Measurements from ENCODE around the gene KIRREL1.

Gene KIRREL1

DNA sequence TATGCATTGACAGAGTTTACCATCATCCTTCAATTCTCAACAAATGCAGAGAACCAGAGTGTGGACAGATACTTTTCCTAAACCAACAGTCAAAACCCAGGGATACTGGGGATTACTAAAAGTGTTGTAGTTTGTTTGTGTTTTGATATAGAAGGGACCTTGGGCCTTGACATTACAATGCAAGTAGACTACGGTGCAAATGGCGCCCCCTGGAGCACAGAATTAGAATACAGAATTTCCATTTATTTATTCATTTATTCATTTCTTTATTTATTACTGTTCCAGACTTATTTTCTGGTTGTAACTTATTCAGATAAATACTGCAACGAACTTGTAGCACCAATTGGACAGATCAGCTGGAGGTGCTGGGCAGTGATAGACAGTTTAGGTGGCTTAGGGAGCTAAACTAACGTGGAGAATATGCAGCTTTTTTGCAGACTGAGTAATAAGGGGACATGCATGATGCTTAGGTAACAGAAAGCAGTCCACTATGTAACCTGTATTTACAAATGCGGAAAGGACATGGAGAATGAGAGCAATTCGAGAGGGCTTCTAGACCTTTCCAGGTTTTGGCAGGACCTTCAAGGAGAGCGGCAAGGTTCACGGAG, 42.6 kb downstream of the KIRREL1 start:
- DNase-seq (ENCODE audit: low spot score), result no peak

DNA sequence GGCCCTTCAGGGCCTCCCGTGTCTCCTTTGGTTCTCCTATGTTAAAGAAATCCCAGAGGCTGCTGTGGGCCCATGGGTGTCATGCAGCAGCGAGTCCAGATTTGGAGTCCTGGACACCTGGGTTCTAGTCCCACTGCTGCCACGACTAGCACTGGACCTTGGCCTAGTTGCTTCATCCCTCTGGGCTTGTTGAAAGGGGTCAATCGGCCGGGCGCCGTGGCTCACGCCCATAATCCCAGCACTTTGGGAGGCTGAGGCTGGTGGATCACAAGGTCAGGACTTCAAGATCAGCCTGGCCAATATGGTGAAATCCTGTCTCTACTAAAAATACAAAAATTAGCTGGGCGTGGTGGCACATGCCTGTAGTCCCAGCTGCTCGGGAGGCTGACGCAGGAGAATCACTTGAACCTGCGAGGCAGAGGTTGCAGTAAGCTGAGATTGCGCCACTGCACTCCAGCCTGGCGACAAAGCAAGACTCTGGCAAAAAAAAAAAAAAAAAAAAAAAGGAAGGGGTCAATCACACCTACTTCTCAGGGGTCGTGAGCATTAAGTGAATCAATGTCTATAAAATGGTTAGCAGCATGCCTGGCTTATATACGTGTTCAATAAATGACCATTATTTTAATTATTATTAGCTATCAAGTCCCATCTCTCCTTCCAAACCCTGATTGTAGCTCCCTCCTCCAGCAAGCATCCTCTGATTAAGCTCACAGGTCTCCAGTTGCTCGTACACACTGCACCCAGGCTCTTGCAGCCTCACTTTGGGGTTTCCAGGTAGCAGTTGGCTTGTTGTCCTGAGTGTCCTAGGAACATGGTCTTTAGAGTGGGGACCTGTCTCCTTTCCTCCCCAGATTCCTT, 43.8 kb downstream of the KIRREL1 start:
- no peak for DNase-seq (ENCODE audit: low spot score)

DNA sequence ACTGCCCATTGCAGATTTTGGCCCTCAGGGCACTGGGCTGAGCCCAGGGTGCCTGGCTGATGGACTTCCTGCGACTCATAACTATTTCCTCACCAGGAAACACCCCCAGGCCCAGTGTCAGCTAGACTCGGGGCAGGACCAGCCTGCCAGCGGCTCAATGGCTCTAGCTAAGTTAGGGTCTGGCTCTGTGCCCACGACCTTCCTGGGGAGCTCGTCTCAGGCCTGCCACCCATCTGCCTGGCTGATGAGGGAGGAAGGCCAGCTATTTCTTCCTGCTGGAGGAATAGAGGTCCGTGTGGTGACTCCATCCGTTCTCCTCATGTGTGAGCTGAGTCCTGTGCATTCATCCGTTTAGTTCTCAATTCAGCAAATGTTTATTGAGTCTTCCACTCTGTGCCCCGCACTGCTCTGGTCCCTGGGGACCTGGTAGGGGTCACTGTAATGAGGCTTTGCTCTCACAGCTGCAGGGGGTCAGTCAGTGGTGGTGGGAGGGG, 44.5 kb downstream of the KIRREL1 start:
- DNase-seq (ENCODE audit: low spot score), result no peak

DNA sequence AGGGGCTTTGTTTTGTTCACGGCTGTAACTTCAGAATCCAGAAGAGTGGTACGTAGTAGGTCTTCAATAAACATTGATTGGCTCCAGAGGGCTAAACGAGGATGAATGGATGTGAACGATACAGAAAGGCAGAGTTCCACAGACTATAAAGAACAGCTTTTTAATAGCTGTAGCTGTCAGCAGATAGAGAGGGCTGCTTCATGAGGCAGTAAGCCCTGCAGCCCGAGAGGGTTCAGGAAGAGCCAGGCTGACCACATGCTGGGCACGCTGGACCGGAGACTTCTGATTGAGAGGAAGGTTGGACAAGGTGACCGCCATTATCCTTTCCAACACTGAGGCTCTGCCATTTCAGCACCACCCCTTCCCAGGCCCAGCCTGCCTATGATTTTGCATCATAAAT, 45.3 kb downstream of the KIRREL1 start:
- no peak for DNase-seq (ENCODE audit: low spot score)

DNA sequence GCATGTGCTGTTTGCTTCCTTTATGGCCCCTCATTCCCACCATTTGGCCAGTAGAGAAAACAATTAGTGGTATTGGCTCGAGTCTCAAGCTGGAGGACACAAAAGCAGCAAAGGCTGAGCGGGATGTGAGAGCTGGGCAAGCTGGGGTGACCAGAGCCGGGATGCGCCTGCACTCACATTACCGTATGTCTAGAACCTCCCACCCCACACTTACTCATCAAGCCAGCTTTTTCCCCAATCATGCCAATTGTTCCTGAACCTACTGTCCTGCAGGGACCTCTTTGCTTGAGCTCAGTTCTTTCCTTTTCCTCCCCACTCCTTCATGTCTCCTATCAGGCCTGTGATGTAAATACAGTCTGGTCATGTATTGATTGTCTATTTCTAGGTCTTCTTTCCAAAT, 45.9 kb downstream of the KIRREL1 start:
- no peak for DNase-seq (ENCODE audit: low spot score)

DNA sequence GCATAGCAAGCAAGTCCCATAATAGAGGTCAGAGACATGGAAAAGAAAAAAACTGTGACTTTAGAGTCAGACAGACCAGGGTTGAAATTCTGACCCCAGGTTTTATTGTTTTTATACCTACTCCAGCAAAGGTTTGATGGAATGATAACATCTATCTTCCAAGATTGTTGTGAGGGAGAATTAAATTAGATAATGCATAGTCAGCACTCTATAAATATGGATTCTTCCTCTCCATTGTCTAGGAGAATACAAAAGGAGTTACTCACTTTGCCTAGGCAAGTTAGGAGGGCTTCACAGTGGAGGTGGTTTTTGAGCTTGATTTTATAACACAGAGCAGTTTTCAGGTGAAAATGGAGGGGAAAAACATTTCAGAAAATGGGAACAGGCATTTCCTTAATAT, 46.9 kb downstream of the KIRREL1 start:
- DNase-seq (ENCODE audit: low spot score), result no peak

DNA sequence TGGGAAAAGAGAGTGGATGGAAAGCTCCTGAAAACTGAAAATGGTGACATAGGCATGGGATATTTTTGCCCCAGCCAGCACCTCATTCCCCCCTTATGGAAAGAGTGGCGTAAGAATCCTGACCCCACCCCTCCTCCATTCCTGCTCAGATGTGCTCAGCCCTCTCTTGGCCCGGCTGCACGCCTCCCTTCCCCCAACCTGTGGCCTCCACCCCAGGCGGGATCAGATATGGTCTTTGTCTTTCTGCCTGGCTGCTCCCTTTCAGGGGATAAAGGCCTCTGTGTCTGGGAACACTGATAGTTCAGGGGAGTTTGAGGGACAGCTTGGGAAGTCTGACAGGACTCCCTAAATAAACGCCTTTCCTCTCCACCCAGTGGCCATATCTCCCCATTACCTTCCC, 49.8 kb downstream of the KIRREL1 start:
- peak; percentile 89 for DNase-seq (ENCODE audit: low spot score)

DNA sequence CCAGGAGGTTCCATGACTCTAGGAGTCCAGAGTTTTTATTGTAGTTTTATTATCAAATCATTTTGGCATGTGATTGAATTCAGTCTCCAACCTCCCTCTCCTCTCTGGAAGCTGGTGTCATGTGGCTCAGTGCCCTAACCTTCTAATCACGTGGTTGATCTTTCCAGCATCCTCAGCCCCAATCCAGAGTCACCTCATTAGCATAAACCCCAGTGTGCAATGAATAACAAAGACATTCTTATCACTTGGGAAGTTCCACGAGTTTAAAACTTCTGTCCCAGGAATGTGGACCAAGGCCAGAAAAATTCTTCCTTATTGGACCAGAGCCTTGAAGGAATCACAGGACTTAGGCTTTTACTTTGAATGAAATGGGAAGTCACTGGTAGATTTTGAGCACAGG, 52.2 kb downstream of the KIRREL1 start:
- DNase-seq (ENCODE audit: low spot score), result peak; percentile 97

DNA sequence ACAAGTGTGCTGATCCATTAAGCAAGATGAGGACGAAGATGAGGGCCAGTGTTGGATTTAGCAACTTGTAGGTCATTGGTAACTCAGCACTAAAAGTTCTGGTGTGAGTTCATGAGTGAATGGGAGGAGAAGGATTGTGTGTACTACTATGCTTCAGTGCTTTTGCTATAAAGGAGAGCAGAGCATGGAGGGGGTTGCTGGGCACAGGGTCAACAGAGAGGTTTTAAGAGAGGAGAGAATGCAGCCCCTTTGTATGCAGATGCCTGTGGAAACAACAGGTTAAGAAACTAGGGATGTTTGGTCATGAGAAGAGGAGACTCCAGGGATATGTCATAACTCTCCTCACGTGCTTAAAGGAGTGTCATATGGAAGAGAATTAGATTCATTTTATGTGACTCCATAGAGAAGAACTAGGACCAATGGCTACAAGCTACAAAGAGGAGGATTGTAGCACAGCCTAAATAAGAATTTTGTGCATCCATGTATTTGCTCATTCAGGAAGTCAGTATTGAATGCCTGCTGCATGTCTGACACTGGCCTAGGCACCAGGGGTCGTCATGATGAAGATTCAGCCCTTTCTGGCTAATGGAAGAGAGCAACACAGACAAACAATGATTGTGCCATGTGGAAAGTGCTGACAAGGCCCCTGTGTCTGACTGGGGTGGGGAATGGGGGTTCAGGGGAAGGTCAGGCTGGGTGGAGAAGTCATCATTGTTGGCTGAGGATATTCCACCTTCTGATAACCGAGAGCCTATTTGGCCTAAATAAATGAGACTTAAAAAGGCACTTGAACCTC, 53.5 kb downstream of the KIRREL1 start:
- DNase-seq (ENCODE audit: low spot score), result peak; percentile 32

DNA sequence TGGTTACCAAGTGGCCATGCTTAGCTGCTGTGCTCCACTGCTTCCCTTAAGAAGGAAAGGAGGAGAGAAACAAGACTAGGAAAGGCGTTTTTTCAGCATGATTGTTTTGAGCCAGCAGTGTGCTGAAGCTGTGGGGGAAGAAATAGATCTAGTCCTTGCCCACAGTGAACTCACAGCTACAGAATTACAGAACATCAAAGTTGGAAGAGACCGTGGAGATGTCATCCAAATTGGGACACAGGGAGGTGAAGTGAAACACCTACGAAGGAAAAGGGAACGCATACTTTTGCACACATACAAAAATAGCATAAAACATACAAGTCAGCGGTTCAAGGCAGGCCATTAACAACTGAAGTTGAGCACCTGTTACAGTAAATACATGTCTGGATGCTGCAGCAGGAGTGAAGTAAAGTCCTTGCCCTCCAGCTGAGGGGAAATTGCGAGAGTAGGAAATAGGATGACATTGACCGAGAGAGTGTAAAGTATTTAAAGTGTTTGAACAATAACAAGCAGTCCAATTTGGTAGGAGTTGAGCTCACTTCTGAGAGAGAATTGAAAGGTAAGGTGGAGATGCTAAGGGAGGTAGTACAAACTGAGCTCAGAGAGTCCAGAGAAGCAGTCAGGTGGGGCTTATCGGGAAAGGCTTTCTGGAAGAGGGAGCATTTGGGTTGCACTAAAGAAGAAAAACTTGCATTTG, 55.1 kb downstream of the KIRREL1 start:
- DNase-seq (ENCODE audit: low spot score), result no peak

DNA sequence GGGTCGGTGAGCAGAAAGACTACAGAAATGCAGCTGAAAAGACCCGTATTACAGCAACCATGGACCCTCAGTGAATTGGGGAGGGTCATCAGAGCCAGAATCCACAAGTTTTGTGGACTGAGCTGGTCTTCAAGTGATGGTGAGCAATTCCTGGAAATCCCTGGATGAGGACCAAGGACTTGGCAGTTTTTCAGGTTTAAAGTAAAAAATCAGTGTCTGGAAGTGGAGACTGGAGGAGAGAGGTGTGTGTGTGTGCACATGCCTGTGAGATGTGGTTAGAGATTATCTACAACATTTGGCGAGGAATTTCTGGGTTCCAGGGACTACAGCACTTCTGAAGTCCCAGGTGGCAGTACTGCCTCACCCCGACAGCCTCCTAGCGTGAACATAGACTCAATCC, 56.4 kb downstream of the KIRREL1 start:
- no peak for DNase-seq (ENCODE audit: low spot score)

DNA sequence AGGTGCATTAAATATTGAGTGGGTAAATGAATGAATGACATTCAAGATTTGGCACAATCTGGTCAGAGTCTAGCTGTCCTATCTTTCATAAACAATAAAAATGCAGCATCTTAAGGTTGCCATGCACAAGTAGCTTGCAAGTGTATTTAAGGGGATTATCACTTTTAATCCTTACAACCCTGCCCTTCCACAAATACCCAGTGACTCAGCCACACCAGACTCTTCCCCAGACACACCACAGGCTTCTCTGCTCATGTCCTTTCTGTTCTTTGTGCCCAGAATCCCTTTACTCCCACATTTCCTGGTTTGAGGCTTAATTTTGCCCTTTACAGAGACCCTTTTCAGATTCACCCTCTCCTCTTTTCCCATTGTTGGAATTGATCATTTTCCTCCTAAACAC, 59.8 kb downstream of the KIRREL1 start:
- peak; percentile 62 for DNase-seq (ENCODE audit: low spot score)

DNA sequence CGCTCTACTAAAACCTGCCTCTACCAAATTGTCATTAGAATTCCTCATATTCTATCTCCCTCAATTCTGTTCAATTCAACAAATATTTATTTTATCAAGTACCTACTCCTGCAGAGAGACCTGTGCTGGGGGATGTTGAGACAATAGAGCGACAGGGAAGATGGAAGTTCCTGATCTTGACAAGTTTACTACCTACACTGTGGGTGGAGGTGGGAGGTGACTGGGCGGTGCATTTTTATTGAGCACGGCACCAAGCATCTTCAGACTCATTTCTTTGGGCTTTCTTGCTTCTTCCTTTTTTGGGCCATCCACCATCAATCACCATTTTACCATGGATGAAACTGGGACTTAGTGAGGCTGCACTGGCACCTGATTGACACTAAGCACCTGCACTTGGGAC, 61.3 kb downstream of the KIRREL1 start:
- no peak for DNase-seq (ENCODE audit: low spot score)

DNA sequence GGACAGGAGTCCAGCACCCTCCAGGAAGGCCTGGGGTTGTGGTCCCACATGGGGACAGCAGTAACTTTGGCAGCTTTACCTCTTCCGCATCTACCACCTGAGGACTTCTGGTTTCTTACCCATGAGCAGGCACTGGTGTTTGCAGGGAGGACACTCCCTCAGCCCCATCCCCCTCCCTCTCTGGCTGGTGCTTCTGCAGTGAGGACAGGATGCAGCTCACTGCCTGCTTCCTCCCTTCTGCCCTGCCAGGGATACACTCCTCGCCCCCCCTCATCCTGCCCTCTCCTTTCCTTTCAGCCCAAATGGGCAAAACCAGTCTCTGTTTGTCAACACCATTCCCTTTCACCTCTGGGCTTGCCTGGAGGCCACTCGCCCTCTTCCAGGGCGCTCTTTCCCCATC, 62.4 kb downstream of the KIRREL1 start:
- no peak for DNase-seq (ENCODE audit: low spot score)

DNA sequence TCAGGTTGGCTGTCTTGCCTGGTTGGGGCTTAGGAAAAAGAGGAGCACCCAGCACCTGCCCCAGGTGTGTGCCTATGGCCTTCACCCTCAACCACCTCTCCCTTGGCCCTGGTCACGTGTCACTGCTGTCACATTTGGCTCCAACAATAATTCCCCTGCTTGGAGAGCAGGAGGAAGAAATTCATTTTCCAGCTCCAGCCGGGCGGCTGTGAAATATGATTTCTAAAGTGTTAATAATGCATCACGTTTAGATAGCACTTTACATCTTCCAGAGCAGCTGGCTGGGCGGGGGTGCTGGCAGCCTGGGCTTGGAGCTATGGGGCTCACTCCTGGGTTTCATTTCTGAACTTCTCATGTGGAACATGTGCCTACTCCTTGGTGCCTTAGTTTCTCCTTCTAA, 63.1 kb downstream of the KIRREL1 start:
- DNase-seq (ENCODE audit: low spot score), result no peak

DNA sequence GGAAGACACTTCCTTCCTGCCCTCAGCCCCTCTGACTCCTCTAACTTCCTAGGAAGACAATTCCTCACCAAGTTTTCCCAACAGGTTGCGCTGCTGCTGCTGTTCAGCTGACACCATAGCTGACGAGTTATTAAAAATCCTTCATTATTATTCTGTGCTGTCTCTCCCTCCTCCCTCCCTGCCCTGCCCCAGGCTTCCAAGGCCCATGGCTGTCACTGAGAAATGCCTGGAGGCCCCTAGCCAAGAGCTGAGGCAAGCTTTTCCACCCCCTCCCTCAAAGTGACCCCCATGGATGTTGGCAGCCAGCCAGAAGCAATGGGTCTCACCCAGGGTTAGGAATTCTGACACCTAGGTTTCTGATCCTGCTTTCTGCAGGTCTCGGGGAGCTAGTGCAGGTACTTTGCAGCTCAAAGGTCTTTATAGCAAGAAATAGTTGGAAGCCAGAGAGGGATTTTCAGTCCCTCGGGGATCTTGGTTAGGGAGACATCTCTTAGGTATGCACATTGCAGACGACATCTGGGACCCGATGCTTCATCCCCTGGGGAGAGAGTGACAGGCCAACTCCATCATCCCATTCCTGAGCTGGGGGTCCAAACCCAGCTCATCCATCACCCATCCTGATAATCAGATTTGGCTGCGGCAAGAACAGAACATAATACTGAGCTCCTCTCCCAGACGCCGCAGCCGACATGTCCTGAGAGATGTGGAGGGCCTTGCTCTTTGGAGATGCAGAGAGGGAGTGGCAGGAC, 65.0 kb downstream of the KIRREL1 start:
- no peak for DNase-seq (ENCODE audit: low spot score)

DNA sequence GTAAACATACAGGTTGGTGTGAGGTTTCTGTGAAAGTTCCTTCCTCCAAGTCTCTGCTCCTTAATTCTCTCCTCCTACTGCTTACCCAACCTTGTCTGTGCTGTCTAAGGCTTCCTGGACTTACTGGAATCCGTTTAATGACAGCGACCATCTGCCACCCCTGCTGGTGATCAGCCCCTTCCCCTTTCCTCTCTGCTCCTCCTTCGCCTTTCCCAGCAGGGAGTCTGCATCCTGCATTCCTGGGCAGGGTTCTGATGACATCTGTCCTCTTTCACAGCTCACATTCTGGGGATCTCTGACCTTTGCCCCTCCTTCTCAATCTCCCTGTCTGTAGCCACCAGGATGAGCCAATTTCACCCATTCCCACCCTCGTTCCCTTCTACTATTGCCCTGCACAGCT, 66.5 kb downstream of the KIRREL1 start:
- no peak for DNase-seq (ENCODE audit: low spot score)

DNA sequence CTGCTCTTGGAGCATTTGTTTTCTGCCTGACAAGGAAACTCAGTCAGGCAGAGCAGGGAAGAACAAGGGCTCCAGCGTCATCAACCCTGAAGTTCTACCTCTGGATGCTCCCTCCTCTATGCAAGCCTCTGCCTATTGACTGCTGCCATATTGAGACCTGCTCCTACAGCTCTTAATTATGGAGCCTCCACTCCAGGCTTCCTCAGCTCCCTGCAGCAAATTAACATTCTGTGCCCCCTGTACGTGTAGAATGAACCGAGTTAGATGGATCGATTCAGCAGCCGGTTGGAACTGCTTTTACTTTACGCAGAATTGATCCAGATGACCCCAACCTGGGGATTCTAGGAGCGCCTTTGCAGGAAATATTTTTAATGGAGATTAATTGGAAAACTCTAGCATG, 68.7 kb downstream of the KIRREL1 start:
- no peak for DNase-seq (ENCODE audit: low spot score)

DNA sequence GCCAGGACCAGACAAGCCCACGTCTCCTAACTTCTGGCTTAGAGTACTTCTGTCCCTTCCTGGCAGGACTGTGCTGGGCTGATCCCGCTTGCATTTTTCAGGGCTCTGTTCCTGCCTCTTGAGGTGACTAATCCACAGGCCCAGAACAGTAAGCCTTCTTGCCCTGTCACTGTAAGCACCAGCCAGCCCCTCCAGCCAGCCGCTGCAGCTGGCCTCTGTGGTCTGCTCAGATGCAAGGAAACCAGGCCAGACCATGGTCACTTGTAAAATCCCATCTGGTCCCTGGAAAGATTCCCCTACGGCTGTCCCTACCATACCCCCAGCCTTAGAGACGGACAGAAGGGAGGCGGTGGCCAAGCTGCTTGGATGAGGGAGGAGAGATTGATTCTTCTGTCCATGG, 74.2 kb downstream of the KIRREL1 start:
- DNase-seq (ENCODE audit: low spot score), result no peak

DNA sequence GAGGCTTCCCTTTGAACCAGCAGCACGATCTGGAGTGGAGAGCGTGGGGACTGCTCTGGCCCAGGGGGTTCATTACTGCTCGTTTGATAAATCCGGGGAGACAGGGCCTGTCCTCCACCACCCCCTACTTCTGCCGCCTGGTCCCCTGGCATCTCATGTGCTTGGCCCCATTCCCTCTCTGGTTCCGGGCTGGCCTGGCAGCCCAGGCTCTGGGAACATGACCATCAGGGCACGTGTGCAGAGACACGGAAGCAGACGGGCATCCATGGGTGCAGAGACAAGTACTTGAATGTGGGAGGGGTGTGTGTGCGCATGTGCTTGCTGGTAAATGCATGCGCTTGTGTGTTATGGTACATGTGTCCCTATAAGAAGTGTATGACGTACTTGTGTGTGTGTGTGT, 75.5 kb downstream of the KIRREL1 start:
- DNase-seq (ENCODE audit: low spot score), result no peak

DNA sequence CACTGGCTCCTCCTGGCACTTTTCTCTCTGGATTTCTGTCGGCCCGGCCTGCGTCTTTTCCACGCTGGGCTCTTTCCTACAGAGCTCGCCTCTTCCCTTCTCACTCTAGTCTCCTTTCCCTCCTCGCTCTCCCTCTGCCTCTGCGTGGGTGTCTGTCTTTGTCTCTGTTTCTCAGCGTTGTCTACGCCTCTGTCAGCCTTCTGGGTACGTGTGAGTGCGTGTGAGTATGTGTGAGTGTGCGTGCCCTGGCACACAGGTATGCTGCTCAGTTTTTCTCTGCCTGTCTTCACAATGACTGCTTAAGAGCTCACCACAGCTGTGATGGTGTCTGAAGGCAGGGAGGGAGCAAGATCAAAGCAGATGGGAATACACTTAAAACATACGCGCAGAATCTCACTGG, 77.7 kb downstream of the KIRREL1 start:
- DNase-seq (ENCODE audit: low spot score), result no peak

DNA sequence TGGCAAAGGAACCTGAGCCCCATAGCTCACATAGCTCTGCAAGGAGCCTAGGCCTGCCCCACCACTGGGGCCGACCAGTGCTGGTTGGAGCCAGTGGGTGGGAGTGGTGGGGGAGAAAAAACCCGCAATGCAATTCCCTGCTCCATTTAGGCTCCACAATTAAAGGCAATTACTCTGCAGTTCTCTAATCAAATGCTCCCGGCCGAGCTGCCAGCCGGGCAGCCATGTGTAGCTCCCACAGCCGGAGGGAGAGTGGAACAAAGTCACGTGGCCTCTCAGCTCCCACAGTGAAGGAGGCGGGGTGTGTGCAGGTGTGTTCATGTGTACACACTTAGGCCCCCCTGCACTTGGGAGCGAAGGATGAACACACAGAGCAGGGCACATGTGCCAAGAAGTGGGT, 81.6 kb downstream of the KIRREL1 start:
- no peak for DNase-seq (ENCODE audit: low spot score)
